Measurements from ENCODE around the gene KLF13.

- TF ChIP-seq CTCF (IDR thresholded peaks at IDR 0.05 in 4 of 5, conservative IDR thresholded peaks at IDR 0.05 in 1 of 5) (no peak), POLR2A (IDR thresholded peaks at IDR 0.05) (no peak)
Measured at GRCh38 chr15:31400222-31400927, 73.7 kb downstream of the KLF13 start.
